K562 (cell line): ENCODE measurements around the gene ING1. TPM values are rescaled to one million over a fixed set of nuclear protein-coding genes. Genes with fewer than 3 reads are reported as not detected.

Experiments
- E2F1 ChIP-seq: sonication (generic); formaldehyde crosslinking; IDR thresholded peaks from 2 replicates; pipeline ENCODE4 v1.8.1; 2023; ENCODE audit warnings: mild to moderate bottlenecking, missing genetic modification reagents, moderate library complexity
- ETS2 ChIP-seq: IDR thresholded peaks from 2 replicates; pipeline ENCODE4 v1.6.1; 2016; ENCODE audit warnings: borderline replicate concordance, missing genetic modification characterization, mild to moderate bottlenecking, moderate library complexity, missing compliant biosample characterization; ENCODE audit not compliant: poor library complexity, severe bottlenecking
- EWSR1 ChIP-seq: fragments of 450-650 bp; IDR thresholded peaks from 2 replicates; pipeline ENCODE4 v1.6.1; 2018; ENCODE audit warnings: borderline replicate concordance, mild to moderate bottlenecking, low read depth, moderate library complexity; ENCODE audit not compliant: partially characterized antibody
- GMEB1 ChIP-seq: fragments of 250-450 bp; sonication (Bioruptor Pico); IDR thresholded peaks from 2 replicates; pipeline ENCODE4 v1.4.0; 2020; ENCODE audit warnings: mild to moderate bottlenecking
- GTF2A2 ChIP-seq: IDR thresholded peaks from 2 replicates; pipeline ENCODE4 v1.6.1; 2016; ENCODE audit warnings: mild to moderate bottlenecking, missing genetic modification characterization, missing compliant biosample characterization
- HSF4 ChIP-seq: fragments of 250-450 bp; sonication (Bioruptor Pico); IDR thresholded peaks from 2 replicates; pipeline ENCODE4 v2.1.2; 2022; ENCODE audit warnings: mild to moderate bottlenecking, moderate library complexity, borderline replicate concordance
- KAT7 ChIP-seq: sonication (generic); formaldehyde crosslinking; IDR thresholded peaks from 2 replicates; pipeline ENCODE4 v1.8.0; 2022; ENCODE audit warnings: missing genetic modification reagents, mild to moderate bottlenecking, borderline replicate concordance
- MYNN ChIP-seq, 2 experiments: sonication (generic); formaldehyde crosslinking in 1 of 2; IDR thresholded peaks; 2 replicates each; pipeline versions ENCODE4 v1.5.0 to v1.6.1; 2016 to 2020; ENCODE audit warnings: antibody characterized with exemption in 1 of 2, missing genetic modification reagents in 1 of 2
- NONO ChIP-seq, 2 experiments: fragments of 200-400 bp in 1 of 2; fragments of 450-650 bp in 1 of 2; formaldehyde crosslinking in 1 of 2; IDR thresholded peaks; 2 replicates each; pipeline ENCODE4 v1.6.1; 2017; ENCODE audit warnings: low read depth in 2 of 2, mild to moderate bottlenecking in 2 of 2, moderate library complexity in 2 of 2, low read length in 1 of 2
- NR3C1 ChIP-seq: sonication (generic); formaldehyde crosslinking; IDR thresholded peaks from 2 replicates; pipeline ENCODE4 v1.8.1; 2022; ENCODE audit warnings: missing genetic modification reagents
- POLR2AphosphoS2 ChIP-seq: IDR thresholded peaks from 2 replicates; pipeline ENCODE4 v1.6.1; 2012; ENCODE audit warnings: low read length, improper control_type of control experiment
- POLR3A ChIP-seq: IDR thresholded peaks from 2 replicates; pipeline ENCODE4 v1.6.1; 2011; ENCODE audit warnings: borderline replicate concordance, mild to moderate bottlenecking, moderate library complexity; ENCODE audit not compliant: insufficient read length, insufficient read depth; ENCODE audit errors: extremely low read depth
- RBM25 ChIP-seq: fragments of 200-400 bp; formaldehyde crosslinking; IDR thresholded peaks from 2 replicates; pipeline ENCODE4 v1.6.1; 2018; ENCODE audit warnings: low read length, low read depth, moderate library complexity; ENCODE audit not compliant: severe bottlenecking
- SMARCE1 ChIP-seq: fragments of 450-650 bp; IDR thresholded peaks from 2 replicates; pipeline ENCODE4 v1.7.1; 2016; ENCODE audit warnings: mild to moderate bottlenecking
- SRSF9 ChIP-seq: fragments of 200-400 bp; formaldehyde crosslinking; IDR thresholded peaks from 2 replicates; pipeline ENCODE4 v1.6.1; 2017; ENCODE audit warnings: low read depth, low read length, borderline replicate concordance
- ZNF316 ChIP-seq: fragments of 450-650 bp; IDR thresholded peaks from 2 replicates; pipeline ENCODE4 v1.6.1; 2016
- ZNF507 ChIP-seq: conservative IDR thresholded peaks from 2 replicates; pipeline ENCODE4 v1.6.1; 2017; ENCODE audit warnings: missing genetic modification characterization, missing compliant biosample characterization
- ZNF589 ChIP-seq: fragments of 200-800 bp; sonication (Bioruptor generic); IDR thresholded peaks from 2 replicates; pipeline ENCODE4 v1.6.1; 2016; ENCODE audit warnings: low read depth, missing genetic modification characterization, missing compliant biosample characterization
- ZNF668 ChIP-seq: fragments of 250-450 bp; sonication (Bioruptor Pico); IDR thresholded peaks from 2 replicates; pipeline ENCODE4 v1.8.0; 2022; ENCODE audit warnings: mild to moderate bottlenecking, inconsistent platforms
- polyA plus RNA-seq, 8 experiments: library from polyadenylated mRNA; depleted of rRNA in 4 of 8; stranded (reverse) in 5 of 8; unstranded in 3 of 8; fragments of >200 nt; fragmentation: Nextera tagmentation in 2 of 8; fragmentation: Illumina TruSeq in 1 of 8; extraction: Ambion mirVana in 2 of 8; extraction: Trizol in 1 of 8; gene quantifications; 2 replicates each; pipeline versions ENCODE4 v1.2.1 to v1.2.3, GENCODE V29; 2011 to 2014; ENCODE audit warnings: inconsistent platforms in 1 of 8, missing spikeins in 1 of 8
- total RNA-seq, 7 experiments: library from RNA; depleted of rRNA in 6 of 7; stranded (reverse); fragments of >200 nt in 6 of 7; fragmentation: Illumina TruSeq in 2 of 7; extraction: Trizol in 2 of 7; gene quantifications; 2 replicates each; pipeline versions ENCODE4 v1.2.1 to v1.2.3, GENCODE V29; 2011 to 2021; ENCODE audit warnings: low replicate concordance in 1 of 7
- TF ChIP-seq, protein P1 (sequence below): IDR thresholded peaks from 2 replicates; pipeline ENCODE4 v1.6.1; 2011; ENCODE audit not compliant: insufficient read length; ENCODE audit errors: extremely low read depth

ING1 gene
- total and polyA plus RNA-seq, 9 of the 15 experiments (the other 6 are each of a cell fraction or from before 2014, with no cell fraction given), result 1.0 to 20.1 (median 8.2) TPM

DNA sequence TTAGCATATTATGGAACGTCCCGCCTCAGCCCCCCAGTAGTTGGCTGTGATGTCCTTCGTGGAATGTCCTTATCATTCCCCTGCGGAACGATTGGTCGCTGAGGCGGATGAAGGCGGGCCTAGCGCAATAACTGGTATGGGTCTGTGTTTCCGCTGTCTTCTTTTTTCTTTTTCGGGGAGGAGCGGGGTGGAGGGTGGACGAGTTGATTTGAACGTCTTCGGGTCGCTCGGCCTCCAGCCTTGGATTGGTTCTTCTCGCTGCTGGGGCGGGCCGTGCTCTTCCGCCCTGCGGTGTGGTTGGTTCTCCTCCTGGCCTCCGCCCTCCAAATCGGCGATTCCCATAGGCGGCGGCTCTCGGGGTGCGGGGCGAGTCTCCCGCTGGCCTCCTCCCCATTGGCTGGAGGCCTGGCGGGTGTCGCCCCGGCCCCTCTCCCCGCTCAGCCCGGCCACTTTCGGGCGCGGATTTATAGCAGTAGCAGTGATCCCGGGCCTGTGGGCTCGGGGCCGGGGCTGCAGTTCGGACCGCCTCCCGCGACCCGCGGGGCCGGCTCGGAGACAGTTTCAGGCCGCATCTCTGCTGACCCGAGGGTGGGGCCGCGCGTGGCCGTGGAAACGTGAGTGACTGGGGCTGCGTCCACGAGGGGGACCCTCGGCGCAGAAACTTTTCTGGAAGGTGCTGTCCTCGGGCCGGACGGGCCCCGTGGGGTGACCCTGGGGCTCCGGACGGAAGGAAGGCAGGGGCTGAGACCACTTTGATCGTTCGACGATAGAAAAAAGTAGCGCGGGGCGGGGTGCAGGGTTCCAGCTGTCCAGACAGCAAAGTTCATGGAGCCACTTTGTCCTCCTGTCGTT is 2.1 kb downstream of the ING1 start (continued):
- no peak for TF ChIP-seq POLR3A
- TF ChIP-seq SRSF9, result no peak
- TF ChIP-seq NR3C1 (CRISPR knock-in tag), result no peak
- TF ChIP-seq ZNF589 (CRISPR knock-in tag), result no peak
- TF ChIP-seq, protein P1, sequence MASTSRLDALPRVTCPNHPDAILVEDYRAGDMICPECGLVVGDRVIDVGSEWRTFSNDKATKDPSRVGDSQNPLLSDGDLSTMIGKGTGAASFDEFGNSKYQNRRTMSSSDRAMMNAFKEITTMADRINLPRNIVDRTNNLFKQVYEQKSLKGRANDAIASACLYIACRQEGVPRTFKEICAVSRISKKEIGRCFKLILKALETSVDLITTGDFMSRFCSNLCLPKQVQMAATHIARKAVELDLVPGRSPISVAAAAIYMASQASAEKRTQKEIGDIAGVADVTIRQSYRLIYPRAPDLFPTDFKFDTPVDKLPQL, result no peak
- no peak for TF ChIP-seq ETS2
- TF ChIP-seq POLR2AphosphoS2, result no peak
- TF ChIP-seq HSF4 (CRISPR knock-in tag), result no peak
- no peak for TF ChIP-seq NONO (IDR thresholded peaks at IDR 0.05; ENCODE audit: low read depth in 2 of 2, low read length in 1 of 2)
- TF ChIP-seq EWSR1, result no peak
- no peak for TF ChIP-seq ZNF316
- TF ChIP-seq KAT7, result no peak
- TF ChIP-seq SMARCE1, result no peak
- peak; percentile 74 for TF ChIP-seq RBM25
- no peak for TF ChIP-seq ZNF507 (tag)
- TF ChIP-seq E2F1, result no peak
- TF ChIP-seq ZNF668 (CRISPR knock-in tag), result no peak
- no peak for TF ChIP-seq GMEB1 (CRISPR knock-in tag)
- no peak for TF ChIP-seq GTF2A2 (tag)
- no peak for TF ChIP-seq MYNN (IDR thresholded peaks at IDR 0.05)
- no peak for TF ChIP-seq MYNN (CRISPR knock-in tag; IDR thresholded peaks at IDR 0.05)
